Measurements from ENCODE around the gene KCNG2.

GRCh38 chr18:79829136-79829854 is 31.6 kb downstream of the KCNG2 start:
- TF ChIP-seq CTCF (IDR thresholded peaks at IDR 0.05) (no peak), POLR2A (IDR thresholded peaks at IDR 0.05) (no peak)

All from body of pancreas (tissue), 4 donors.